NOMO-1 treated with DMSO at 0.1 percent for 48 hours (cell line): Measurements from ENCODE around the gene MPST.
"Not testable (repeated sequence)": the region's sequence is repeated elsewhere in the genome, so short reads cannot be mapped to it uniquely, and the experiment has no call there.

Experiments
- DNase-seq: peaks from one replicate; lab custom pipeline; 2025; ENCODE audit not compliant: unreplicated experiment; lab: John Stamatoyannopoulos, UW

MPST gene

DNA sequence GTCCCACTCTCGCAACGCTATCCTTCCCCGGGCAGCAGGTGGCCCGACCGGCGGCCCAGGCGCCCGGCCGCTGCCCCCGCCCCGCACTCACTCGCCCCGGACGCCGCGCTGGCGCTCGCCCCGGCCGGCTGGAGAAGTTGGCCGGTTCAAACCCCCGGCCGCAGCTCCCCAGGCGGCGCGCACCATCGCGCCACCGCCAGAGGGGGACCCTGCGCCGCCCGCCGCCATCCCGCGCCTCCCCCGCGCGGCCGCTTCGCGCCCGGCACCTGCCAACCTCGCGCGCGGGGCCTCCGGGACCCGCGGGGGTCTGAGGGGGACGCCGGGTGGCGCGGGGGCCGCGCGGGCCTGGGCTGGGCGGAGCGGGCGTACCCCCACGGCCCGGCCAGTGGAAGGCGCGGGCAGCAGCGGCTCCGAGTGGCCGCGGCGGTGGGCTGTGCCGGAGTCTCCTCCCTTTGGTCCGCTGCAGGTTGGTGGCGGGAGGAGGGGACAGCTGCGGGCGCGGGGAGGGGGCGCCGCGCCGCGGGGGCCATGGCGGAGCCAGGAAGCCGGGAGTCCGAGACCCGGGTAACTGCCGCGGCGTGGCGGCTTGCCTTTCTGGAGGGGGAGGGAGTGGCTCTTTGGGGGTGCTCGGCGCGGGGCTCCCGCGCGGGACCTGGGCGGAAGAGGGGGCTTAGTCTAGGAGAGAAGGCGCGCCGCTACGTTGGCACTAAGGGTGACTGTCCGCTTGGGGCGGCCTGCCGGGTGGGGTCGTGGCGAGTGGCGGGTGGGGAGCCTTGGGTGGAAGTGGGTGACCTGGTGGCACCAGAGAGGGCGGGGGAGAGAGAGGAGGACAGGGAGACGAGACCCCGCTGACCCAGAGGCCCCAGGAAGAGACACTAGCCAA lies at the start of gene MPST, which contains the start of gene TST:
Gene MPST, plus strand, starts transcription at position 434 of the 883 bp plus-strand sequence. Its CDS starts 95 bp downstream, at position 529.
Gene TST, minus strand, starts transcription at position 139 of the 883 bp plus-strand sequence. CDS start 715 bp downstream, outside the sequence.
- DNase-seq, result peak; percentile 51

GRCh38 chr22:36971341-36972125 lies 48.0 kb upstream of the MPST start:
- DNase-seq, result no peak

- no peak for DNase-seq
Measured at GRCh38 chr22:36976606-36977005, 42.9 kb upstream of the MPST start.

DNA sequence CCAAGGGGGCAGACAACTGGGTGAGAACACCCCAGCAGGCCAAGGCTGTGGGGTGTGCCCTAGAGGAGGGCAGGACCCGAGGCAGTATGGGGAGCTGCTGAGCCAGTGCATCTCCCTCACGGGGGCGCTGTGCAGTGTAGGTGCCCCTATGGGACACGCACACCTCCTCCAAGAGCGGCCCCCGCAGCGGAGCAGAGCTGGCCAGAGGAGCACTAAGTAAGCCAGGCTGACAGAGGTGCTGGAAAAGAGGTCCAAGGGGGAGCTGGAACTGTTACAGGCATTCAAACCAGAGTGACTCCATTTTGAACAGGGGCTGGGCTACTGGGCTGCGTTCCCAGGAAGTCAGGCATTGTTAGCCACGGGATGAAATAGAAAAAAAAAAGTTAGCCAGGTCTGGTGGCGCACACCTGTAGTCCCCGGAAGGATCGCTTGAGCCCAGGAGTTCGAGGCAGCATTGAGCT lies 42.1 kb upstream of the MPST start:
- peak; percentile 22 for DNase-seq

- peak; percentile 86 for DNase-seq
Measured at GRCh38 chr22:36977947-36978660, 41.4 kb upstream of the MPST start.

DNA sequence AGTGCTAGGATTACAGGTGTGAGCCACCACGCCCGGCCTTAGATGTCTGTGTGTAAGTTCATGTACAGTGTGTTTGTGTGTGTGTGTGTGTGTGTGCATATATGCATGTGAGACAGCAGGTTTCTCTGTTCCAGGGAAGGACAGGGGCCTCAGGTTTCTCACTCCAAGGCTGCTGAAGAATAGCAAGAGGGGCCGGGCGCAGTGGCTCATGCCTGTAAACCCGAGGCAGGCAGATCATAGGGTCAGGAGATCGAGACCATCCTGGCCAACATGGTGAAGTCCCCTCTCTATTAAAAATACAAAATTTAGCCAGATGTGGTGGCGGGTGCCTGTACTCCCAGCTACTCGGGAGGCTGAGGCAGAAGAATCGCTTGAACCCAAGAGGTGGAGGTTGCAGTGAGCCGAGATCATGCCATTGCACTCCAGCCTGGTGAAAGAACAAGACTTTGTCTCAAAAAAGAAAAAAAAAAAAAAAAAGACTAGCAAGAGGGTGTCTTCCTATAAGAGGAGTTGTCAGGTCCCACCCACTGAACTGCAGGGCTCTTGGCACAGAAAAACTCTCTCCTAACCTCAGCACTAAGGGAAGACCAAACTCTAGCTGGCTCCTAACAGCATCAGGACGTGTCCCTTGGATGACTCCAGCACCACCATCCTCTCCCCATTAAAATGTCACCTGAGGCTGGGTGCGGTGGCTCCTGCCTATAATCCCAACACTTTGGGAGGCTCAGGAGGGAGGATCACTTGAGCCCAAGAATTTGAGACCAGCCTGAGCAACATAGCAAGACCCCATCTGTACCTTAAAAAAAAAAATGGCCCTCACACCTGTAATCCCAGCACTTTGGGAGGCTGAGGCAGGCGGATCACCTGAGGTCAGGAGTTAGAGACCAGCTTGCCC lies 40.3 kb upstream of the MPST start:
- DNase-seq, result no peak

GRCh38 chr22:36981247-36981775 lies 38.2 kb upstream of the MPST start:
- DNase-seq, result no peak

DNA sequence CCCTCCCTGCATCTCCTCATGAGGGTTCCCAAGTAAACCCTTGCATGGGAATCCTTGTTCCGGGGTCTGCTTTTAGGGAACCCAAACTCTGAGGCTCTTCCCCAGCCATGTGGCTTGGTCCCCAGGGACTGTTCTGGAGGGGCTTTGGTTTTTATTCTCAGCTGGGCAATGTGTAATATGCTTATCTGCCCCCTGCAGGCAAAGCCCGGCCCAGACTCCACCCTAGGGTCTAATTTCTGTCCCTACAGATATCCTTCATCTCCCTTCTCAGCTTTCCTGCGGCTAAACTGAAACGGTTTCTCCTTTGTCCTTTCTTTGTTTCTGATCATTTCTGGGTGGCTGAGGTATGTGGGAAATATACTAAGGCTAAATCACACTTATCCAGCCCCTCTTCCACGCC lies 37.4 kb upstream of the MPST start:
- DNase-seq, result no peak

- no peak for DNase-seq
Measured at GRCh38 chr22:36985211-36985889, 34.2 kb upstream of the MPST start.

- peak; percentile 31 for DNase-seq
Measured at GRCh38 chr22:36986242-36986821, 33.2 kb upstream of the MPST start.

DNA sequence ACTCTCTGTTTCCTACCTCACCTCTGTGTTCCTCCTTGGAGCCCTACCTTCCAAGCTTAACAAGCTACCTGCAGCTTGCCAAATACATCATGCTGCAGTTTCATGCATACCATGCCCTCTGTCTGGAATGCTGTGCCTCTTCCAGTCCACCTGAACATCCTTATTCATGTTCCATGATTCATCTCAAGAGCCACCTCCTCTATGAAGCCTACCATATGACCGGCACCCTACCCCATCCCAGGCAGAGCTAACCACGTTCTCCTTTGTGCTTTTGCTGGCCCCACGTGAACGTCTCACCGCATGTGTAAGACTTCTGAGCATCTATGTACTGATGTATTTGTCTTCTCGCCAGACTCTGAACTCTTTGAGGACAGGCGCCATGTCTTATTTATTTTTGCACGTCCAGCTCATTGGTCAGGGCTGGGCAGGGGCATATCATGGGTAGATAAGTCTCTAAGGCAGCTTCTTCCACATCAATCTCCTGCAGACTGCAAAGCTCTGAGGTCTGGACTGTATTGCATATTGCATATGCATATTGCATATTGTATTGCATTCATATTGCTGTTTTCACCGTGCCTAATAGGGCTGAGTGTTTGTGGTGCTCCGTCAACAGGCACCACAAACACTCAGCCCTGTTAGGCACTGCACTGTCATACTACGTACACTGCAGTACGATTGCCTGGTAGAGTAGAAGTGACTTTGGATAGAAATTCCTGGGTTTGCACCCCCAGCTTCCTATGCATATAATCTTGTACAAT lies 31.3 kb upstream of the MPST start:
- no peak for DNase-seq

GRCh38 chr22:36989012-36989411 lies 30.5 kb upstream of the MPST start:
- DNase-seq, result not testable (repeated sequence)

DNA sequence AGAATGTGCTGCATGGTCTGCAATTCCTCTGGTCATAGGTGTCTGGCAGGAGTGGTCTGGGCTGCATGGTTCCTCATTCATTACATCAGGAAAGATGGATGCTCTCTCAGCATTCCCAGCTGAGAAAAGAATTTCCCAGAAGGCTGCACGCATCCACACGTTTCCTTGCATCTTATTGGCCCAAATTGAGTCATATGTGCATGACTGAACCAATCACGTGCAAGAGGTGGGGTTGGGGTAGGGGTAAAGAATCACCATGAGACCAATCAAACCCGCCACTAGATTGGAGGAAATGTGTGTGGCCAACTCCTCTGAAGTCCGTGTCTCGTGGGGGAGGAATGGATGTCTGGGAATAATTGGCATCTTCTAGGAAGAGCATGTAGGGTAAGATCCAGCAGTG lies 29.1 kb upstream of the MPST start:
- no peak for DNase-seq

- DNase-seq, result no peak
Measured at GRCh38 chr22:36991206-36991605, 28.3 kb upstream of the MPST start.

- DNase-seq, result no peak
Measured at GRCh38 chr22:36997746-36998145, 21.8 kb upstream of the MPST start.

DNA sequence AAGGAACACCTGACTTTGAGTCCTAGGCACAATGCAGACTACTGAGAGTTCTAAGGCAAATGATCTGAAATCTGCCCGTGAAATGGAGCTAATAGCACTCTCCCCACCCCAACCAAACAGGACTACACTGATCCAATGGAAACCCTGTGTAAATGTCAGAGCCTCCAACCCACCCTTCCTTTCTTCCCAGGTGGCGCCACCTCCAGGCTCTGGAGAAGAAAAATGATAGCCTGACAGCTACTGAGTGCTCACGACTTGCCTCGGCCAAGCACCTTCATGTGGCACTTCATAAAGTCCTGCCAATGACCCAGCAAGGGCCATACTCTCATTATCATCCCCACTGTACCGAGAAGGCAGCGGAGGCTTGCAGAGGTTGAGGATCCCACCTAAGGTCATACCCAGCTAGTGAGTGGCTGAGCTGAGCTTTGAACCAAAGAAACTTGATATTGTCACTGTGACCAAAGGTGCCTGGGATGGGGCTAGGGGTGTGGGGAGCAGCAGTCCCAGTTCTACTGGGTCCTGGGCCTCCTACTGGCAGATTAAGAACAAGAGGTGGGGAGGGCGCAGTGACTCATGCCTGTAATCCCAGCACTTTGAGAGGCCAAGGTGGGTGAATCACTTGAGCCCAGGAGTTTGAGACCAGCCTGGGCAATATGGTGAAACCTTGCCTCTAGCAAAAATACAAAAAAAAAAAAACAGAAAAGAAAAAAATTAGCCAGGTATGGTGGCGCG lies 20.8 kb upstream of the MPST start:
- DNase-seq, result no peak

DNA sequence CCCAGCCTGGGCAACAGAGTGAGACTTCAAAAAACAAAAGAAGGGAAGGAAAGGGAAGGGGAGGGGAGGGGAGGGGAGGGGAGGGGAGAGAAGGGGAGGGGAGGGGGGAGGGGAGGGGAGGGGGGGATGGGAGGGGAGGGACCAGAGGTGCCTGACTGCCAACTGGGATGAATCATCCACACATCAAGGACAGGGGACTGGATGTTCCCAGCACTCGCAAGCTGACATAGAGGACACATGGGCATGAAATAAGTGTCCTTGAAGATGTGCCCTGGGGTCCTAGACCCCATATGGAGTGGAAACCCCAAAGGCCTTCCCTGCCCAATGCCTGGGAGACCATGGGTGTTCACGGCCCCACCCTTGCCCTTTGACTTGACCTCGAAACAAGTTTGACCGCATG lies 20.1 kb upstream of the MPST start:
- DNase-seq, result no peak
